Measurements from ENCODE around the gene SPINK6.

SPINK6 gene

GRCh38 chr5:148186248-148187003, 16.4 kb upstream of the SPINK6 start:
- Histone ChIP-seq H3K27me3 (ENCODE audit: control insufficient read depth in 5 of 5, insufficient read depth in 4 of 5, low read length in 5 of 5) (no peaks in the 10 kb centered on the region), H3K4me1 (ENCODE audit: control insufficient read depth in 5 of 5, insufficient read depth in 5 of 5, low read length in 5 of 5) (no peaks in the 10 kb centered on the region), H3K9ac (ENCODE audit: low read length in 5 of 5) (no peak overlapping the region), H3K4me3 (ENCODE audit: low read depth in 1 of 5, low read length in 5 of 5) (no peak overlapping the region), H3K9me3 (ENCODE audit: control insufficient read depth in 5 of 5, low read length in 5 of 5) (no peaks in the 10 kb centered on the region), H3K27ac (ENCODE audit: low read depth, low read length) (no peak overlapping the region), H3K36me3 (ENCODE audit: control insufficient read depth in 5 of 5, insufficient read depth in 5 of 5, low read length in 5 of 5) (no peaks in the 10 kb centered on the region)

GRCh38 chr5:148191010-148191409, 11.8 kb upstream of the SPINK6 start:
- Histone ChIP-seq H3K36me3 (ENCODE audit: control insufficient read depth in 5 of 5, insufficient read depth in 5 of 5, low read length in 5 of 5) (no peaks in the 10 kb centered on the region), H3K4me3 (ENCODE audit: low read depth in 1 of 5, low read length in 5 of 5) (no peak overlapping the region), H3K27me3 (ENCODE audit: control insufficient read depth in 5 of 5, insufficient read depth in 4 of 5, low read length in 5 of 5) (no peaks in the 10 kb centered on the region), H3K27ac (ENCODE audit: low read depth, low read length) (no peak overlapping the region), H3K4me1 (ENCODE audit: control insufficient read depth in 5 of 5, insufficient read depth in 5 of 5, low read length in 5 of 5) (no peaks in the 10 kb centered on the region), H3K9me3 (ENCODE audit: control insufficient read depth in 5 of 5, low read length in 5 of 5) (no peaks in the 10 kb centered on the region), H3K9ac (ENCODE audit: low read length in 5 of 5) (no peak overlapping the region)

- Histone ChIP-seq H3K9ac (ENCODE audit: low read length in 5 of 5) (no peak overlapping the region), H3K4me1 (ENCODE audit: control insufficient read depth in 5 of 5, insufficient read depth in 5 of 5, low read length in 5 of 5) (no peaks in the 10 kb centered on the region), H3K27ac (ENCODE audit: low read depth, low read length) (no peak overlapping the region), H3K36me3 (ENCODE audit: control insufficient read depth in 5 of 5, insufficient read depth in 5 of 5, low read length in 5 of 5) (no peaks in the 10 kb centered on the region), H3K27me3 (ENCODE audit: control insufficient read depth in 5 of 5, insufficient read depth in 4 of 5, low read length in 5 of 5) (no peaks in the 10 kb centered on the region), H3K4me3 (ENCODE audit: low read depth in 1 of 5, low read length in 5 of 5) (no peak overlapping the region), H3K9me3 (ENCODE audit: control insufficient read depth in 5 of 5, low read length in 5 of 5) (no peaks in the 10 kb centered on the region)
Measured at GRCh38 chr5:148193202-148193601, 9.6 kb upstream of the SPINK6 start.

- Histone ChIP-seq H3K9me3 (ENCODE audit: control insufficient read depth in 5 of 5, low read length in 5 of 5) (no peaks in the 10 kb centered on the region), H3K36me3 (ENCODE audit: control insufficient read depth in 5 of 5, insufficient read depth in 5 of 5, low read length in 5 of 5) (no peaks in the 10 kb centered on the region), H3K27me3 (ENCODE audit: control insufficient read depth in 5 of 5, insufficient read depth in 4 of 5, low read length in 5 of 5) (no peaks in the 10 kb centered on the region), H3K27ac (ENCODE audit: low read depth, low read length) (no peak overlapping the region), H3K4me1 (ENCODE audit: control insufficient read depth in 5 of 5, insufficient read depth in 5 of 5, low read length in 5 of 5) (peaks cover 0 to 16% (median 0%) of the 10 kb centered on the region in 5 donors), H3K4me3 (ENCODE audit: low read depth in 1 of 5, low read length in 5 of 5) (no peak overlapping the region), H3K9ac (ENCODE audit: low read length in 5 of 5) (no peak overlapping the region)
Measured at GRCh38 chr5:148201151-148201550, 1.7 kb upstream of the SPINK6 start.

- peak overlapping the region; percentile 76 for H3K27ac ChIP-seq (ENCODE audit: low read depth, low read length)
- peak overlapping the region in 1 of 5 donors; percentile 0 for H3K9ac ChIP-seq (ENCODE audit: low read length in 5 of 5)
- H3K4me1 ChIP-seq (ENCODE audit: control insufficient read depth in 5 of 5, insufficient read depth in 5 of 5, low read length in 5 of 5): peaks cover 0 to 25% (median 10%) of the 10 kb centered on the region in 5 donors
Measured at GRCh38 chr5:148205044-148205806, 2.4 kb downstream of the SPINK6 start.

GRCh38 chr5:148205865-148206264, 3.0 kb downstream of the SPINK6 start:
- H3K4me3 ChIP-seq (ENCODE audit: low read depth in 1 of 5, low read length in 5 of 5): no peak overlapping the region

More at GRCh38 chr5:148205044-148205806, 2.4 kb downstream of the SPINK6 start:
- Histone ChIP-seq H3K36me3 (ENCODE audit: control insufficient read depth in 5 of 5, insufficient read depth in 5 of 5, low read length in 5 of 5) (no peaks in the 10 kb centered on the region), H3K9me3 (ENCODE audit: control insufficient read depth in 5 of 5, low read length in 5 of 5) (no peaks in the 10 kb centered on the region), H3K4me3 (ENCODE audit: low read depth in 1 of 5, low read length in 5 of 5) (no peak overlapping the region), H3K27me3 (ENCODE audit: control insufficient read depth in 5 of 5, insufficient read depth in 4 of 5, low read length in 5 of 5) (no peaks in the 10 kb centered on the region)

GRCh38 chr5:148206620-148207019, 3.8 kb downstream of the SPINK6 start:
- Histone ChIP-seq H3K9ac (ENCODE audit: low read length in 5 of 5) (no peak overlapping the region), H3K4me3 (ENCODE audit: low read depth in 1 of 5, low read length in 5 of 5) (no peak overlapping the region), H3K27me3 (ENCODE audit: control insufficient read depth in 5 of 5, insufficient read depth in 4 of 5, low read length in 5 of 5) (no peaks in the 10 kb centered on the region), H3K27ac (ENCODE audit: low read depth, low read length) (no peak overlapping the region), H3K4me1 (ENCODE audit: control insufficient read depth in 5 of 5, insufficient read depth in 5 of 5, low read length in 5 of 5) (peaks cover 0 to 25% (median 10%) of the 10 kb centered on the region in 5 donors), H3K36me3 (ENCODE audit: control insufficient read depth in 5 of 5, insufficient read depth in 5 of 5, low read length in 5 of 5) (no peaks in the 10 kb centered on the region), H3K9me3 (ENCODE audit: control insufficient read depth in 5 of 5, low read length in 5 of 5) (no peaks in the 10 kb centered on the region)

More at GRCh38 chr5:148205865-148206264, 3.0 kb downstream of the SPINK6 start:
- Histone ChIP-seq H3K4me1 (ENCODE audit: control insufficient read depth in 5 of 5, insufficient read depth in 5 of 5, low read length in 5 of 5) (peaks cover 0 to 25% (median 10%) of the 10 kb centered on the region in 5 donors), H3K9ac (ENCODE audit: low read length in 5 of 5) (no peak overlapping the region), H3K27ac (ENCODE audit: low read depth, low read length) (peak overlapping the region; percentile 76), H3K36me3 (ENCODE audit: control insufficient read depth in 5 of 5, insufficient read depth in 5 of 5, low read length in 5 of 5) (no peaks in the 10 kb centered on the region), H3K9me3 (ENCODE audit: control insufficient read depth in 5 of 5, low read length in 5 of 5) (no peaks in the 10 kb centered on the region), H3K27me3 (ENCODE audit: control insufficient read depth in 5 of 5, insufficient read depth in 4 of 5, low read length in 5 of 5) (no peaks in the 10 kb centered on the region)

GRCh38 chr5:148208226-148208625, 5.4 kb downstream of the SPINK6 start:
- Histone ChIP-seq H3K27me3 (ENCODE audit: control insufficient read depth in 5 of 5, insufficient read depth in 4 of 5, low read length in 5 of 5) (no peaks in the 10 kb centered on the region), H3K27ac (ENCODE audit: low read depth, low read length) (no peak overlapping the region)

GRCh38 chr5:148209151-148209770, 6.4 kb downstream of the SPINK6 start:
- H3K9me3 ChIP-seq (ENCODE audit: control insufficient read depth in 5 of 5, low read length in 5 of 5): no peaks in the 10 kb centered on the region
- no peak overlapping the region for H3K9ac ChIP-seq (ENCODE audit: low read length in 5 of 5)
- H3K27ac ChIP-seq (ENCODE audit: low read depth, low read length): no peak overlapping the region
- no peak overlapping the region for H3K4me3 ChIP-seq (ENCODE audit: low read depth in 1 of 5, low read length in 5 of 5)
- H3K27me3 ChIP-seq (ENCODE audit: control insufficient read depth in 5 of 5, insufficient read depth in 4 of 5, low read length in 5 of 5): no peaks in the 10 kb centered on the region
- no peaks in the 10 kb centered on the region for H3K36me3 ChIP-seq (ENCODE audit: control insufficient read depth in 5 of 5, insufficient read depth in 5 of 5, low read length in 5 of 5)
- H3K4me1 ChIP-seq (ENCODE audit: control insufficient read depth in 5 of 5, insufficient read depth in 5 of 5, low read length in 5 of 5): peaks cover 0 to 25% (median 10%) of the 10 kb centered on the region in 5 donors

More at GRCh38 chr5:148208226-148208625, 5.4 kb downstream of the SPINK6 start:
- Histone ChIP-seq H3K4me3 (ENCODE audit: low read depth in 1 of 5, low read length in 5 of 5) (no peak overlapping the region), H3K9me3 (ENCODE audit: control insufficient read depth in 5 of 5, low read length in 5 of 5) (no peaks in the 10 kb centered on the region), H3K4me1 (ENCODE audit: control insufficient read depth in 5 of 5, insufficient read depth in 5 of 5, low read length in 5 of 5) (peaks cover 0 to 25% (median 10%) of the 10 kb centered on the region in 5 donors), H3K36me3 (ENCODE audit: control insufficient read depth in 5 of 5, insufficient read depth in 5 of 5, low read length in 5 of 5) (no peaks in the 10 kb centered on the region), H3K9ac (ENCODE audit: low read length in 5 of 5) (no peak overlapping the region)

Data from subcutaneous abdominal adipose tissue (tissue), 5 donors.